PC-3 (cell line): ENCODE measurements around the gene COL15A1.

Source experiments
- CTCF ChIP-seq: fragments of 300-600 bp; sonication (generic); conservative IDR thresholded peaks from 2 replicates; pipeline ENCODE4 v1.5.1; 2017; ENCODE audit warnings: antibody characterized with exemption, low read depth, mild to moderate bottlenecking, low read length
- EZH2 ChIP-seq: fragments of 300-600 bp; sonication (generic); IDR thresholded peaks from one replicate; pipeline ENCODE4 v1.6.1; 2017; ENCODE audit warnings: antibody characterized with exemption, mild to moderate bottlenecking, low read length; ENCODE audit not compliant: unreplicated experiment

GRCh38 chr9:98903961-98904411 lies 39.7 kb upstream of the COL15A1 start:
- TF ChIP-seq CTCF (no peak), EZH2 (no peak)
